Measurements from ENCODE around the gene BIRC5.

BIRC5 gene

GRCh38 chr17:78223765-78224164 lies 9.7 kb downstream of the BIRC5 start:
- H3K27ac ChIP-seq (ENCODE audit: low read depth, low read length) = no peak overlapping the region
- peaks cover 30 to 38% of the 10 kb centered on the region in 2 experiments for H3K36me3 ChIP-seq (ENCODE audit: control insufficient read depth in 1 of 2, insufficient read depth in 2 of 2, low read length in 2 of 2)
- no peaks in the 10 kb centered on the region for H3K79me2 ChIP-seq (ENCODE audit: control insufficient read depth, insufficient read depth, low read length, poor library complexity)
- DNase-seq = no peak
- no peak overlapping the region for H3K18ac ChIP-seq (ENCODE audit: low read length)
- H3K79me1 ChIP-seq (ENCODE audit: low read length) = no peaks in the 10 kb centered on the region
- no peak overlapping the region for H4K91ac ChIP-seq (ENCODE audit: low read depth, low read length)
- H2AK5ac ChIP-seq (ENCODE audit: low read length) = no peak overlapping the region
- H2BK120ac ChIP-seq (ENCODE audit: insufficient read depth, low read length, poor library complexity) = no peak overlapping the region
- H3K4me3 ChIP-seq (ENCODE audit: low read depth, low read length) = no peak overlapping the region
- H3K14ac ChIP-seq (ENCODE audit: low read length) = no peak overlapping the region
- no peaks in the 10 kb centered on the region for H3K4me1 ChIP-seq (ENCODE audit: control insufficient read depth in 1 of 2, insufficient read depth in 2 of 2, low read length in 2 of 2)
- no peak overlapping the region for H3K23ac ChIP-seq (ENCODE audit: low read length)
- WGBS (ENCODE audit: extremely low coverage, insufficient coverage, insufficient read length) = no CpG with 5 or more reads among the region's 3 CpGs
- no peak overlapping the region for H4K12ac ChIP-seq (ENCODE audit: low read depth, low read length)
- no peak overlapping the region for H4K8ac ChIP-seq (ENCODE audit: low read depth, low read length)
- no peak overlapping the region for H2BK12ac ChIP-seq (ENCODE audit: low read length)
- H3K9ac ChIP-seq (ENCODE audit: low read length) = no peak overlapping the region
- no peak overlapping the region for H3K4me2 ChIP-seq (ENCODE audit: low read length)
- no peak overlapping the region for H3K4ac ChIP-seq (ENCODE audit: low read depth, low read length)
- H2BK5ac ChIP-seq (ENCODE audit: low read depth, low read length, poor library complexity) = no peak overlapping the region
- no peak overlapping the region for H2AFZ ChIP-seq (ENCODE audit: insufficient read depth, low read length, poor library complexity)
- no peaks in the 10 kb centered on the region for H3K9me3 ChIP-seq (ENCODE audit: insufficient read depth, low read depth, low read length)
- H3K27me3 ChIP-seq (ENCODE audit: insufficient read depth, low read length) = no peaks in the 10 kb centered on the region

GRCh38 chr17:78224231-78225087 lies 10.4 kb downstream of the BIRC5 start:
- H2BK12ac ChIP-seq (ENCODE audit: low read length) = no peak overlapping the region
- no peak overlapping the region for H3K4ac ChIP-seq (ENCODE audit: low read depth, low read length)
- H3K9ac ChIP-seq (ENCODE audit: low read length) = no peak overlapping the region
- H3K27ac ChIP-seq (ENCODE audit: low read depth, low read length) = no peak overlapping the region
- H2BK5ac ChIP-seq (ENCODE audit: low read depth, low read length, poor library complexity) = no peak overlapping the region
- no peak overlapping the region for H2AFZ ChIP-seq (ENCODE audit: insufficient read depth, low read length, poor library complexity)
- no peak for DNase-seq
- no peak overlapping the region for H4K8ac ChIP-seq (ENCODE audit: low read depth, low read length)
- no peaks in the 10 kb centered on the region for H3K27me3 ChIP-seq (ENCODE audit: insufficient read depth, low read length)
- H2BK120ac ChIP-seq (ENCODE audit: insufficient read depth, low read length, poor library complexity) = no peak overlapping the region
- H3K9me3 ChIP-seq (ENCODE audit: insufficient read depth, low read depth, low read length) = no peaks in the 10 kb centered on the region
- H4K91ac ChIP-seq (ENCODE audit: low read depth, low read length) = no peak overlapping the region
- H3K4me2 ChIP-seq (ENCODE audit: low read length) = no peak overlapping the region
- no peaks in the 10 kb centered on the region for H3K79me2 ChIP-seq (ENCODE audit: control insufficient read depth, insufficient read depth, low read length, poor library complexity)
- peaks cover 28 to 33% of the 10 kb centered on the region in 2 experiments for H3K36me3 ChIP-seq (ENCODE audit: control insufficient read depth in 1 of 2, insufficient read depth in 2 of 2, low read length in 2 of 2)
- H3K18ac ChIP-seq (ENCODE audit: low read length) = no peak overlapping the region
- WGBS (ENCODE audit: extremely low coverage, insufficient coverage, insufficient read length) = no CpG with 5 or more reads among the region's 27 CpGs
- H3K4me1 ChIP-seq (ENCODE audit: control insufficient read depth in 1 of 2, insufficient read depth in 2 of 2, low read length in 2 of 2) = no peaks in the 10 kb centered on the region
- H3K23ac ChIP-seq (ENCODE audit: low read length) = no peak overlapping the region
- no peak overlapping the region for H3K4me3 ChIP-seq (ENCODE audit: low read depth, low read length)
- H3K14ac ChIP-seq (ENCODE audit: low read length) = no peak overlapping the region
- no peak overlapping the region for H2AK5ac ChIP-seq (ENCODE audit: low read length)
- no peaks in the 10 kb centered on the region for H3K79me1 ChIP-seq (ENCODE audit: low read length)
- H4K12ac ChIP-seq (ENCODE audit: low read depth, low read length) = no peak overlapping the region

- Histone ChIP-seq H3K4me1 (ENCODE audit: control insufficient read depth in 1 of 2, insufficient read depth in 2 of 2, low read length in 2 of 2) (no peaks in the 10 kb centered on the region), H2BK120ac (ENCODE audit: insufficient read depth, low read length, poor library complexity) (no peak overlapping the region), H2AK5ac (ENCODE audit: low read length) (no peak overlapping the region), H2AFZ (ENCODE audit: insufficient read depth, low read length, poor library complexity) (no peak overlapping the region), H3K4ac (ENCODE audit: low read depth, low read length) (no peak overlapping the region), H4K12ac (ENCODE audit: low read depth, low read length) (no peak overlapping the region), H3K4me3 (ENCODE audit: low read depth, low read length) (no peak overlapping the region), H3K9ac (ENCODE audit: low read length) (no peak overlapping the region), H3K36me3 (ENCODE audit: control insufficient read depth in 1 of 2, insufficient read depth in 2 of 2, low read length in 2 of 2) (peaks cover 23 to 29% of the 10 kb centered on the region in 2 experiments), H2BK5ac (ENCODE audit: low read depth, low read length, poor library complexity) (no peak overlapping the region), H2BK12ac (ENCODE audit: low read length) (no peak overlapping the region), H3K4me2 (ENCODE audit: low read length) (no peak overlapping the region), H3K9me3 (ENCODE audit: insufficient read depth, low read depth, low read length) (no peaks in the 10 kb centered on the region), H3K27me3 (ENCODE audit: insufficient read depth, low read length) (peaks cover under 1% of the 10 kb centered on the region), H3K14ac (ENCODE audit: low read length) (no peak overlapping the region), H3K27ac (ENCODE audit: low read depth, low read length) (no peak overlapping the region), H3K79me1 (ENCODE audit: low read length) (no peaks in the 10 kb centered on the region), H3K23ac (ENCODE audit: low read length) (no peak overlapping the region), H3K79me2 (ENCODE audit: control insufficient read depth, insufficient read depth, low read length, poor library complexity) (no peaks in the 10 kb centered on the region), H4K91ac (ENCODE audit: low read depth, low read length) (no peak overlapping the region), H4K8ac (ENCODE audit: low read depth, low read length) (no peak overlapping the region), H3K18ac (ENCODE audit: low read length) (no peak overlapping the region)
- WGBS (ENCODE audit: extremely low coverage, insufficient coverage, insufficient read length) = no CpG with 5 or more reads among the region's 16 CpGs
- no peak for DNase-seq
Observed at GRCh38 chr17:78225088-78225865, 11.2 kb downstream of the BIRC5 start.

- H2BK120ac ChIP-seq (ENCODE audit: insufficient read depth, low read length, poor library complexity) = no peak overlapping the region
- no peak overlapping the region for H2BK5ac ChIP-seq (ENCODE audit: low read depth, low read length, poor library complexity)
- no peaks in the 10 kb centered on the region for H3K79me1 ChIP-seq (ENCODE audit: low read length)
- no peak for DNase-seq
- no peak overlapping the region for H3K4ac ChIP-seq (ENCODE audit: low read depth, low read length)
- no peak overlapping the region for H2AK5ac ChIP-seq (ENCODE audit: low read length)
- no peak overlapping the region for H3K4me2 ChIP-seq (ENCODE audit: low read length)
- H3K27ac ChIP-seq (ENCODE audit: low read depth, low read length) = no peak overlapping the region
- no peak overlapping the region for H4K12ac ChIP-seq (ENCODE audit: low read depth, low read length)
- no peak overlapping the region for H3K23ac ChIP-seq (ENCODE audit: low read length)
- H2AFZ ChIP-seq (ENCODE audit: insufficient read depth, low read length, poor library complexity) = no peak overlapping the region
- H3K9me3 ChIP-seq (ENCODE audit: insufficient read depth, low read depth, low read length) = peaks cover 2% of the 10 kb centered on the region
- H2BK12ac ChIP-seq (ENCODE audit: low read length) = no peak overlapping the region
- H3K27me3 ChIP-seq (ENCODE audit: insufficient read depth, low read length) = peaks cover 10% of the 10 kb centered on the region
- no CpG with 5 or more reads among the region's 12 CpGs for WGBS (ENCODE audit: extremely low coverage, insufficient coverage, insufficient read length)
- H3K4me3 ChIP-seq (ENCODE audit: low read depth, low read length) = no peak overlapping the region
- H4K91ac ChIP-seq (ENCODE audit: low read depth, low read length) = no peak overlapping the region
- H3K14ac ChIP-seq (ENCODE audit: low read length) = no peak overlapping the region
- no peaks in the 10 kb centered on the region for H3K79me2 ChIP-seq (ENCODE audit: control insufficient read depth, insufficient read depth, low read length, poor library complexity)
- H3K9ac ChIP-seq (ENCODE audit: low read length) = no peak overlapping the region
- H3K36me3 ChIP-seq (ENCODE audit: control insufficient read depth in 1 of 2, insufficient read depth in 2 of 2, low read length in 2 of 2) = peaks cover 18 to 23% of the 10 kb centered on the region in 2 experiments
- peaks cover 0 to under 1% of the 10 kb centered on the region in 2 experiments for H3K4me1 ChIP-seq (ENCODE audit: control insufficient read depth in 1 of 2, insufficient read depth in 2 of 2, low read length in 2 of 2)
- H3K18ac ChIP-seq (ENCODE audit: low read length) = no peak overlapping the region
- H4K8ac ChIP-seq (ENCODE audit: low read depth, low read length) = no peak overlapping the region
Observed at GRCh38 chr17:78226055-78226758, 12.2 kb downstream of the BIRC5 start.

Data from trophoblast cell (in vitro differentiated cells and primary cell).